GM12874 (cell line): ENCODE data around the gene LIMA1.
A peak's percentile ranks its signal among the peaks of the same experiment; 100 is the strongest.

Experiments used
- TF ChIP-seq, protein P1 (sequence below): IDR thresholded peaks from 2 replicates; pipeline ENCODE4 v1.5.1; 2011; ENCODE audit warnings: low read depth, mild to moderate bottlenecking, control low read depth, low read length, moderate library complexity; ENCODE audit not compliant: insufficient read depth

The LIMA1 gene

DNA sequence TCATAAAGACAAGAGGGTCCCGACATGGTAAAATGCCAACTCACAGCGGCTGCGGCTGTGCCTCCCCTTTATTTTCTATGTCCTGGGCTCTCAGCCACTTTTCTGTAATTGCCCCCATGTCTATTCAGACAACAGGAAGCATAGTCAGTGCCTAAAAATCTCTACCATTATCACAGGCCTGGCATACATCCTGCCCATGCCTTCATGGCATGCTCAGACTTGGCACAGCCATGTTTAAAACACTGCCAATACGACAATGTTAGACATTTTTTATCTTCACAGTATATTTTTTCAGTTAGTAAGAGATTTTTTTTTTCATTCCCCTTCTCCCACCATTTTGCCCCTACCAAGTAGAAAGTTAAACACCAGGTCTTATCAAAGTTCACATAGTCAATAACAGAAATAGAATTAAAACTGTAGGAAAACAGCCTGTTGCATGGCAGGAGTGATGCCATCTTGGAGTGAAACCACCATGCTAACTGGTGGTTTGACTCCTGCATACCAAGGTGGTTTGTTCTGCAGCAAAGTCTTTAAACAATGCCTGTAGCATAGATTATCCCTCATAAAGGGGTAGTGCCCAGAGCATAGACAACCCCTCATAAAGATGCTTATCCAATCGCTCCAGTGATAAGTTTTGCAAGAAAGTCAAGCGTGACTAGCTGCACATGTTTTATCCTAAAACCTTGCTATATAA is 97.2 kb downstream of the LIMA1 start:
- TF ChIP-seq, protein P1, sequence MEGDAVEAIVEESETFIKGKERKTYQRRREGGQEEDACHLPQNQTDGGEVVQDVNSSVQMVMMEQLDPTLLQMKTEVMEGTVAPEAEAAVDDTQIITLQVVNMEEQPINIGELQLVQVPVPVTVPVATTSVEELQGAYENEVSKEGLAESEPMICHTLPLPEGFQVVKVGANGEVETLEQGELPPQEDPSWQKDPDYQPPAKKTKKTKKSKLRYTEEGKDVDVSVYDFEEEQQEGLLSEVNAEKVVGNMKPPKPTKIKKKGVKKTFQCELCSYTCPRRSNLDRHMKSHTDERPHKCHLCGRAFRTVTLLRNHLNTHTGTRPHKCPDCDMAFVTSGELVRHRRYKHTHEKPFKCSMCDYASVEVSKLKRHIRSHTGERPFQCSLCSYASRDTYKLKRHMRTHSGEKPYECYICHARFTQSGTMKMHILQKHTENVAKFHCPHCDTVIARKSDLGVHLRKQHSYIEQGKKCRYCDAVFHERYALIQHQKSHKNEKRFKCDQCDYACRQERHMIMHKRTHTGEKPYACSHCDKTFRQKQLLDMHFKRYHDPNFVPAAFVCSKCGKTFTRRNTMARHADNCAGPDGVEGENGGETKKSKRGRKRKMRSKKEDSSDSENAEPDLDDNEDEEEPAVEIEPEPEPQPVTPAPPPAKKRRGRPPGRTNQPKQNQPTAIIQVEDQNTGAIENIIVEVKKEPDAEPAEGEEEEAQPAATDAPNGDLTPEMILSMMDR = no peak

DNA sequence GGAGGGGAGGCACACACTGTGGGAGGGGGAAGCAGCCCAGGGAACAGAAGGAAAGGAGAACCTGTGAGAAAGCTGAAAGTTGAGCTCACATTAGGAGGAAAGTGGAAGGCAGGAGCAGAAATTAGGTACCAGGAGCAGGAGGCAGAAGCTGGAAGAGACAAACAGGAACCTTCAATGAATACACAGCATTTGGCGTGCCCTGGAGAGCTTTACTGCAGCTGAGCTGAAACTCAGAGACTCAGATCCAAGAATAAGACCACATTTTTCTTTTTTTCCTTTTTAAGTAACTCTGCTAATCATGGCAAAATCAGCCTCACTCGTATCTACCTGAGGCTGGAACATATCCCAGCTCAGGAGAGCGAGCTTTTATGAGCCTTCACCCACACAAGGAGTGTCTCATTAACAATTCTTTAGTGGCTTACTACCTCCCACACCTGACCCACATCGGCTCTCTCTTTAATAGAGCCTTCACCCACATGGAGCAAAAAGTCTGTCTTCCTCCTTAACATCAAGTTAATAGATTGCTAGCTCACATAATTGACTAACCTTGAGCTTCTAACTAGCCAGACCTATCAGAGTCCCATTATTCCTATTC is 97.9 kb downstream of the LIMA1 start:
- TF ChIP-seq, protein P1 = no peak

- TF ChIP-seq, protein P1 = no peak
Observed at GRCh38 chr12:50184261-50184660, 99.1 kb downstream of the LIMA1 start.

GRCh38 chr12:50182461-50182860 is 100.9 kb downstream of the LIMA1 start:
- TF ChIP-seq, protein P1 = no peak

DNA sequence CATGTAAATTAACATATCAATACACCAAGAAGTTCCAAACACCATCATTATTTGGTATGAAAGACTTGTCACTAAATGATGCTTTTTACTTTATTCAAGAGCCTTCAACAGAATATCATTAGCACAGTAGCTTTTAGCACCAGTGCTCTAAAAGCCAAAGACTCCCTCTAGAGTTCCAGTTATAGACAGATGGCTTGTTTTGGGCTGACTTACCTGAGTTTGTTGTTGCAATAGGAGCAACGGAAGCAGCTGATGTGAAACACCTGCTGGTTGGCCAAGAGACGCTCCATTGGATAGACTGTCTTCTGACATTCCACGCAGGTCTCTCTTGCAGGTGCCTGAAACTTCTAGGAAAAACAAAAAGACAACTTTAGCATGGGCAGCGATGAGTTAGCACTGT is 101.6 kb downstream of the LIMA1 start:
- TF ChIP-seq, protein P1 = no peak

- TF ChIP-seq, protein P1 = no peak
Observed at GRCh38 chr12:50175716-50176026, 107.6 kb downstream of the LIMA1 start.

GRCh38 chr12:50174971-50175715 is 108.2 kb downstream of the LIMA1 start:
- TF ChIP-seq, protein P1 = peak; percentile 27; the same call in 1 of the 2 replicates
